Activated naive CD8-positive, alpha-beta T cell treated with anti-CD3 and anti-CD28 coated beads for 36 hours (primary cell): Measurements from ENCODE around the gene CST11. TPM values are rescaled to one million over a fixed set of nuclear protein-coding genes. Genes with fewer than 3 reads are reported as not detected.

Experiments
- DNase-seq: peaks from one replicate; pipeline ENCODE4 v3.0.0; 2021
- H3K27ac Mint-ChIP-seq: one replicate; pipeline ENCODE4 v1.8.0; 2022; ENCODE audit warnings: mild to moderate bottlenecking, moderate library complexity, mixed read lengths
- H3K27me3 Mint-ChIP-seq: one replicate; pipeline ENCODE4 v1.8.0; 2022; ENCODE audit warnings: mild to moderate bottlenecking, mixed read lengths
- H3K36me3 Mint-ChIP-seq: one replicate; pipeline ENCODE4 v1.8.0; 2021; ENCODE audit warnings: mild to moderate bottlenecking, mixed read lengths
- H3K4me1 Mint-ChIP-seq: one replicate; pipeline ENCODE4 v1.8.0; 2021; ENCODE audit warnings: mixed read lengths
- H3K4me3 Mint-ChIP-seq: one replicate; pipeline ENCODE4 v1.8.0; 2022; ENCODE audit warnings: mild to moderate bottlenecking, moderate library complexity, mixed read lengths
- H3K9me3 Mint-ChIP-seq: one replicate; pipeline ENCODE4 v1.8.0; 2022; ENCODE audit warnings: mixed read lengths
- total RNA-seq, 2 experiments: library from RNA; stranded (reverse); gene quantifications; one replicate each; pipeline ENCODE4 v1.2.3, GENCODE V29; 2021

Gene CST11
- total RNA-seq, 2 experiments from 2014 or later, result not detected

GRCh38 chr20:23417861-23418260 lies 34.8 kb downstream of the CST11 start:
- Mint-ChIP-seq H3K36me3 (no peaks in the 10 kb centered on the region), H3K27me3 (no peaks in the 10 kb centered on the region), H3K9me3 (no peaks in the 10 kb centered on the region), H3K4me1 (peaks cover 46% of the 10 kb centered on the region), H3K27ac (no peak overlapping the region), H3K4me3 (no peak overlapping the region)
- no peak for DNase-seq

- Mint-ChIP-seq H3K4me1 (peaks cover 47% of the 10 kb centered on the region), H3K27ac (no peak overlapping the region), H3K36me3 (peaks cover 6% of the 10 kb centered on the region), H3K9me3 (no peaks in the 10 kb centered on the region), H3K27me3 (no peaks in the 10 kb centered on the region), H3K4me3 (no peak overlapping the region)
- peak; percentile 17 for DNase-seq
Measured at GRCh38 chr20:23415959-23416583, 36.6 kb downstream of the CST11 start.

- no peaks in the 10 kb centered on the region for H3K9me3 Mint-ChIP-seq
- DNase-seq, result no peak
- no peaks in the 10 kb centered on the region for H3K27me3 Mint-ChIP-seq
- no peak overlapping the region for H3K4me3 Mint-ChIP-seq
- peaks cover 50% of the 10 kb centered on the region for H3K4me1 Mint-ChIP-seq
- no peak overlapping the region for H3K27ac Mint-ChIP-seq
- peaks cover 6% of the 10 kb centered on the region for H3K36me3 Mint-ChIP-seq
Measured at GRCh38 chr20:23415555-23415954, 37.1 kb downstream of the CST11 start.

- peaks cover 50% of the 10 kb centered on the region for H3K4me1 Mint-ChIP-seq
- H3K9me3 Mint-ChIP-seq, result no peaks in the 10 kb centered on the region
- no peak overlapping the region for H3K27ac Mint-ChIP-seq
- no peak for DNase-seq
- no peak overlapping the region for H3K4me3 Mint-ChIP-seq
- peaks cover 6% of the 10 kb centered on the region for H3K36me3 Mint-ChIP-seq
- H3K27me3 Mint-ChIP-seq, result no peaks in the 10 kb centered on the region
Measured at GRCh38 chr20:23414526-23415188, 38.0 kb downstream of the CST11 start.

GRCh38 chr20:23413862-23414422 lies 38.7 kb downstream of the CST11 start:
- no peaks in the 10 kb centered on the region for H3K27me3 Mint-ChIP-seq
- DNase-seq, result no peak
- no peak overlapping the region for H3K4me3 Mint-ChIP-seq
- no peak overlapping the region for H3K27ac Mint-ChIP-seq
- H3K4me1 Mint-ChIP-seq, result peaks cover 46% of the 10 kb centered on the region
- peaks cover 6% of the 10 kb centered on the region for H3K36me3 Mint-ChIP-seq
- H3K9me3 Mint-ChIP-seq, result no peaks in the 10 kb centered on the region

GRCh38 chr20:23412026-23412425 lies 40.6 kb downstream of the CST11 start:
- Mint-ChIP-seq H3K9me3 (peaks cover 4% of the 10 kb centered on the region), H3K27me3 (no peaks in the 10 kb centered on the region), H3K4me1 (peaks cover 55% of the 10 kb centered on the region), H3K27ac (no peak overlapping the region), H3K36me3 (peaks cover 8% of the 10 kb centered on the region), H3K4me3 (no peak overlapping the region)
- no peak for DNase-seq

GRCh38 chr20:23410916-23411695 lies 41.6 kb downstream of the CST11 start:
- Mint-ChIP-seq H3K9me3 (peaks cover 4% of the 10 kb centered on the region), H3K27me3 (no peaks in the 10 kb centered on the region), H3K36me3 (peaks cover 8% of the 10 kb centered on the region), H3K4me3 (no peak overlapping the region), H3K4me1 (peaks cover 56% of the 10 kb centered on the region), H3K27ac (no peak overlapping the region)
- DNase-seq, result no peak

GRCh38 chr20:23409800-23410199 lies 42.9 kb downstream of the CST11 start:
- no peak overlapping the region for H3K27ac Mint-ChIP-seq
- H3K4me1 Mint-ChIP-seq, result peaks cover 51% of the 10 kb centered on the region
- H3K27me3 Mint-ChIP-seq, result no peaks in the 10 kb centered on the region
- peaks cover 4% of the 10 kb centered on the region for H3K9me3 Mint-ChIP-seq
- H3K36me3 Mint-ChIP-seq, result peaks cover 8% of the 10 kb centered on the region
- DNase-seq, result no peak
- H3K4me3 Mint-ChIP-seq, result no peak overlapping the region

GRCh38 chr20:23408957-23409356 lies 43.7 kb downstream of the CST11 start:
- DNase-seq, result no peak
- Mint-ChIP-seq H3K27ac (no peak overlapping the region), H3K9me3 (peaks cover 4% of the 10 kb centered on the region), H3K36me3 (peaks cover 8% of the 10 kb centered on the region), H3K4me1 (peaks cover 51% of the 10 kb centered on the region), H3K27me3 (no peaks in the 10 kb centered on the region), H3K4me3 (no peak overlapping the region)

- no peak overlapping the region for H3K4me3 Mint-ChIP-seq
Measured at GRCh38 chr20:23407781-23408464, 44.8 kb downstream of the CST11 start.

GRCh38 chr20:23406880-23407279 lies 45.8 kb downstream of the CST11 start:
- Mint-ChIP-seq H3K27ac (no peak overlapping the region), H3K4me3 (no peak overlapping the region), H3K9me3 (peaks cover 4% of the 10 kb centered on the region), H3K27me3 (no peaks in the 10 kb centered on the region), H3K4me1 (peaks cover 47% of the 10 kb centered on the region), H3K36me3 (peaks cover 10% of the 10 kb centered on the region)
- DNase-seq, result no peak

More at GRCh38 chr20:23407781-23408464, 44.8 kb downstream of the CST11 start:
- Mint-ChIP-seq H3K27ac (peak overlapping the region; percentile 69), H3K27me3 (no peaks in the 10 kb centered on the region), H3K9me3 (peaks cover 4% of the 10 kb centered on the region), H3K4me1 (peaks cover 43% of the 10 kb centered on the region), H3K36me3 (peaks cover 8% of the 10 kb centered on the region)
- DNase-seq, result peak; percentile 27

GRCh38 chr20:23404196-23404595 lies 48.5 kb downstream of the CST11 start:
- Mint-ChIP-seq H3K4me1 (peaks cover 53% of the 10 kb centered on the region), H3K27ac (no peak overlapping the region), H3K36me3 (peaks cover 19% of the 10 kb centered on the region)

GRCh38 chr20:23403751-23404150 lies 48.9 kb downstream of the CST11 start:
- Mint-ChIP-seq H3K36me3 (peaks cover 21% of the 10 kb centered on the region), H3K9me3 (peaks cover 4% of the 10 kb centered on the region), H3K27ac (no peak overlapping the region), H3K4me1 (peaks cover 55% of the 10 kb centered on the region), H3K27me3 (no peaks in the 10 kb centered on the region), H3K4me3 (no peak overlapping the region)
- no peak for DNase-seq

More at GRCh38 chr20:23404196-23404595, 48.5 kb downstream of the CST11 start:
- Mint-ChIP-seq H3K9me3 (peaks cover 4% of the 10 kb centered on the region), H3K27me3 (no peaks in the 10 kb centered on the region), H3K4me3 (no peak overlapping the region)
- no peak for DNase-seq

- Mint-ChIP-seq H3K36me3 (peaks cover 23% of the 10 kb centered on the region), H3K4me3 (no peak overlapping the region), H3K9me3 (no peaks in the 10 kb centered on the region), H3K27me3 (no peaks in the 10 kb centered on the region), H3K4me1 (peaks cover 41% of the 10 kb centered on the region), H3K27ac (no peak overlapping the region)
- DNase-seq, result no peak
Measured at GRCh38 chr20:23401051-23401450, 51.6 kb downstream of the CST11 start.
